GM12874 (cell line): Measurements from ENCODE around the gene KDM5A.

ENCODE experiments used
- TF ChIP-seq, protein P1 (sequence below): IDR thresholded peaks from 2 replicates; pipeline ENCODE4 v1.5.1; 2011; ENCODE audit warnings: low read depth, mild to moderate bottlenecking, control low read depth, low read length, moderate library complexity; ENCODE audit not compliant: insufficient read depth

Gene KDM5A

DNA sequence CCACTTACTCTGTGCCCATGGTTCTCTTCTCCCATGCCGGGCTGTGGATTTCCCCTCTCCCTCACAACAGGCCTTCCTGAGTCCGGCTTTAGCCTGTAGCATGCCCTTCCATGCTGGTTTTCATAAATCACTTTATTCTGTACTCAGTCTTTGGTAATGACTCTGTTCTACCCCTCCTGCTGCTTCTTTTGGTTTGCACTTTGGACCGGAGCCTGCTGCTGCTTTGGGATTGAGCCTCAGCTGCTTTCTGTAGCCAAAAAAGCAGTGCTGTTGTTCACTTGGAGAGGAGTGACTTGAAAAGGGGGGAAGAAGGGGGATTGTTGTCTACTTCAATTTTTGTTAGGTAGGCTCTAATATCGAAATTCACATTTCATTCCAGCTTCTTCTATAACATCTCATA lies 118.0 kb downstream of the KDM5A start:
- TF ChIP-seq, protein P1, sequence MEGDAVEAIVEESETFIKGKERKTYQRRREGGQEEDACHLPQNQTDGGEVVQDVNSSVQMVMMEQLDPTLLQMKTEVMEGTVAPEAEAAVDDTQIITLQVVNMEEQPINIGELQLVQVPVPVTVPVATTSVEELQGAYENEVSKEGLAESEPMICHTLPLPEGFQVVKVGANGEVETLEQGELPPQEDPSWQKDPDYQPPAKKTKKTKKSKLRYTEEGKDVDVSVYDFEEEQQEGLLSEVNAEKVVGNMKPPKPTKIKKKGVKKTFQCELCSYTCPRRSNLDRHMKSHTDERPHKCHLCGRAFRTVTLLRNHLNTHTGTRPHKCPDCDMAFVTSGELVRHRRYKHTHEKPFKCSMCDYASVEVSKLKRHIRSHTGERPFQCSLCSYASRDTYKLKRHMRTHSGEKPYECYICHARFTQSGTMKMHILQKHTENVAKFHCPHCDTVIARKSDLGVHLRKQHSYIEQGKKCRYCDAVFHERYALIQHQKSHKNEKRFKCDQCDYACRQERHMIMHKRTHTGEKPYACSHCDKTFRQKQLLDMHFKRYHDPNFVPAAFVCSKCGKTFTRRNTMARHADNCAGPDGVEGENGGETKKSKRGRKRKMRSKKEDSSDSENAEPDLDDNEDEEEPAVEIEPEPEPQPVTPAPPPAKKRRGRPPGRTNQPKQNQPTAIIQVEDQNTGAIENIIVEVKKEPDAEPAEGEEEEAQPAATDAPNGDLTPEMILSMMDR: no peak

DNA sequence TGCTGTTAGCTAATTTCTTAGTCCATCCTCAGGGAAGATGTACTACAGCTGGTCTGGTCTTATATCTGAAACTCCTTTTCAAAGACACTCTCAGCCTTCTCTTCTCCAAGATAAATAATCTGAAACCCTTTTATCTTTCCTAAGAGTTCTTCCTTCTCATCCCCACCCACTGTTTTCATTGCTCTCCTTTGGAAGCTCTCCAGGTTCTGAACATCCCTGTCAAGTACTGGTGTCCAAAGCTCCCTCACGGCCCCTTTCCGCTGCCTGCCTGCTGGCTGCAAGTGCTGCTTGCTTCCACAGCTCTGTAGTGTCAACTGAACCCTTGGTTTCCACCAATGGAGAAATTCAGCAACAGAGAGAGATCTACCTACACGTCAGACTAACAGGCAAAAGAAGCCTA lies 119.9 kb downstream of the KDM5A start:
- TF ChIP-seq, protein P1: no peak

- TF ChIP-seq, protein P1: no peak
Observed at GRCh38 chr12:268483-268840, 120.7 kb downstream of the KDM5A start.

DNA sequence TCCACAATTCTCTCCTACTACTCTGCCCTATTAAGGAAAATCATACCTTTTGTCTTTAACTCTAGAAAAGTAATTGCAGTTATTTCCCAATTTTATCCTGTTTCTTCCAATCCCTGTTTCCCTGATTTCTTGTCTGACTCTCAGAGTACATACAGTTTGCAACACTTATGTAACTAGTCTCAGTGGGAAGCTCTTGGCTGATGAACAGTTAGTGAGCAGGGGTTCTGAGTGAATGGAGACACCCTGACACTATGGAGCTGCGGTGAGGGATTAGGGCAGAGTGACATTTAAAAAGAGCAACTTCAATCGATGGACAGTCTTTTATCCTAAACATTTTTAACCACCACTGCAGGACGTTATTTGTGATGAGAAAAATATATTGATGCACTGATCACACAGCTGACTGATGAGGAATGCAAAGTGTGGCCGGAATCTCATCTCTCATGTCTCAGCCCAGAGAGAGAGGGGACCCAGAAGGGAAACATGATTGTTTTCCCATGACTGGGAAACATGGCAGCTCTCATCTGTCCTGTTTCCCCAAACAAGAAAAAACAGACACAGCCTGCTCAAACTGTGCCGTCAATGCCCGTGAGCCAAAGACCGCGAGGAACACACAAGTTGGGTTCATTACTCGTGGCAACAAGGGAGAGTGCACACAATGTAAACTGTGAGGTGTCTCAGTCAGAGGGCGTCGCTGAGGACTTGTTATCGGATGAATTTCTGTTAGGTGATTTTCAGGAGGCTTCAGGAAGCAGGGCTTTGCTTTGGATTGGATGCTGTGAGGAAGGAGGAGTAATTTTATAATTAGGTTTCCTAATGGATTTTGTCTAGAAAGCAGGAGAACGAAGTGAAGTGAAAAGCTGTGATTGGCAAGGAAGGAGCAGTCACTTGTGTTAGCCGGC lies 121.3 kb downstream of the KDM5A start:
- TF ChIP-seq, protein P1: no peak

DNA sequence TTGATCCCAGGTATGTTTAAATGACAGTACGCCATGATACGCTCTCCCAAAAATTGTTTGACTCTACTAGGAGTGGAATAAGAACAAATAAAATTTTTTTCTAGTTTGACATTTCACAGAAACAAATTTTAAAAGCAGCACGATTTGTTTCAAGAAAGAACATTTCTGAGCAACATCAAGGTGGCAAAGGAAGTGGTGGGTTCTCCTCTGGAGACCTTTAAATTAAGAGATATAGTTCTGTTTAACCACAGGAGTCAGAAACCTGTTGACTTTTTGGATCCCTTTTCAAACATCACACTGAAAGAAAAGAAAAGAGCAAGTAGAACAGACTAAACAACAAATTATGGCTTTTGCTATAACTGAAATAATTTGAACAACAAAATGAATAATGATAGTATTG lies 124.0 kb downstream of the KDM5A start:
- TF ChIP-seq, protein P1: no peak

- TF ChIP-seq, protein P1: no peak
Observed at GRCh38 chr12:264269-264668, 124.9 kb downstream of the KDM5A start.

GRCh38 chr12:263574-263973 lies 125.5 kb downstream of the KDM5A start:
- TF ChIP-seq, protein P1: no peak
